ENCODE measurements around the gene TBP.

TBP gene

GRCh38 chr6:170533792-170534191, 20.4 kb upstream of the TBP start:
- H3K9me3 Mint-ChIP-seq = no peaks in the 10 kb centered on the region
- H3K4me1 Mint-ChIP-seq = peaks cover 4% of the 10 kb centered on the region
- H3K4me3 Mint-ChIP-seq = no peak overlapping the region
- no peaks in the 10 kb centered on the region for H3K27me3 Mint-ChIP-seq (ENCODE audit: low read depth, poor library complexity)
- H3K36me3 Mint-ChIP-seq (ENCODE audit: low read depth) = peaks cover 33% of the 10 kb centered on the region
- TF ChIP-seq CTCF (IDR thresholded peaks at IDR 0.05) = no peak
- DNase-seq = no peak
- H3K27ac Mint-ChIP-seq = no peak overlapping the region

GRCh38 chr6:170535004-170535403, 19.2 kb upstream of the TBP start:
- peaks cover 45% of the 10 kb centered on the region for H3K36me3 Mint-ChIP-seq (ENCODE audit: low read depth)

GRCh38 chr6:170536671-170537070, 17.5 kb upstream of the TBP start:
- Mint-ChIP-seq H3K27me3 (ENCODE audit: low read depth, poor library complexity) (no peaks in the 10 kb centered on the region), H3K4me1 (no peaks in the 10 kb centered on the region), H3K36me3 (ENCODE audit: low read depth) (peaks cover 60% of the 10 kb centered on the region), H3K4me3 (no peak overlapping the region), H3K9me3 (no peaks in the 10 kb centered on the region), H3K27ac (no peak overlapping the region)
- TF ChIP-seq CTCF (IDR thresholded peaks at IDR 0.05) = no peak
- no peak for DNase-seq

More at GRCh38 chr6:170535004-170535403, 19.2 kb upstream of the TBP start:
- Mint-ChIP-seq H3K27ac (no peak overlapping the region), H3K27me3 (ENCODE audit: low read depth, poor library complexity) (no peaks in the 10 kb centered on the region), H3K4me3 (no peak overlapping the region), H3K9me3 (no peaks in the 10 kb centered on the region), H3K4me1 (peaks cover under 1% of the 10 kb centered on the region)
- no peak for DNase-seq
- no peak for TF ChIP-seq CTCF (IDR thresholded peaks at IDR 0.05)

- no peaks in the 10 kb centered on the region for H3K27me3 Mint-ChIP-seq (ENCODE audit: low read depth, poor library complexity)
- no peak overlapping the region for H3K4me3 Mint-ChIP-seq
- no peaks in the 10 kb centered on the region for H3K9me3 Mint-ChIP-seq
- DNase-seq = no peak
- H3K27ac Mint-ChIP-seq = no peak overlapping the region
- peaks cover 64% of the 10 kb centered on the region for H3K36me3 Mint-ChIP-seq (ENCODE audit: low read depth)
- no peak for TF ChIP-seq CTCF (IDR thresholded peaks at IDR 0.05)
- no peaks in the 10 kb centered on the region for H3K4me1 Mint-ChIP-seq
These were observed 16.8 kb upstream of the TBP start for GRCh38 chr6:170537329-170537728.

- H3K4me3 Mint-ChIP-seq = no peak overlapping the region
- no peaks in the 10 kb centered on the region for H3K27me3 Mint-ChIP-seq (ENCODE audit: low read depth, poor library complexity)
- no peak for DNase-seq
- no peak for TF ChIP-seq CTCF (IDR thresholded peaks at IDR 0.05)
- peaks cover 81% of the 10 kb centered on the region for H3K36me3 Mint-ChIP-seq (ENCODE audit: low read depth)
- H3K4me1 Mint-ChIP-seq = no peaks in the 10 kb centered on the region
- H3K27ac Mint-ChIP-seq = peak overlapping the region; percentile 19
- no peaks in the 10 kb centered on the region for H3K9me3 Mint-ChIP-seq
These were observed 12.0 kb upstream of the TBP start for GRCh38 chr6:170542031-170542719.

GRCh38 chr6:170545405-170545804, 8.8 kb upstream of the TBP start:
- peaks cover 77% of the 10 kb centered on the region for H3K36me3 Mint-ChIP-seq (ENCODE audit: low read depth)
- H3K27ac Mint-ChIP-seq = no peak overlapping the region
- H3K4me1 Mint-ChIP-seq = no peaks in the 10 kb centered on the region
- no peak for TF ChIP-seq CTCF (IDR thresholded peaks at IDR 0.05)
- no peaks in the 10 kb centered on the region for H3K9me3 Mint-ChIP-seq
- DNase-seq = no peak
- no peak overlapping the region for H3K4me3 Mint-ChIP-seq
- no peaks in the 10 kb centered on the region for H3K27me3 Mint-ChIP-seq (ENCODE audit: low read depth, poor library complexity)

All from nephron progenitor cell (in vitro differentiated cells).